ENCODE data around the gene SLC25A19. TPM values are rescaled to one million over a fixed set of nuclear protein-coding genes. Genes with fewer than 3 reads are reported as not detected.
"Not testable (repeated sequence)": the region's sequence is repeated elsewhere in the genome, so short reads cannot be mapped to it uniquely, and the experiment has no call there.

The SLC25A19 gene
- total and polyA plus RNA-seq, 2 donors (not counting 1 experiment from before 2014, with no cell fraction given) = 36.8 to 46.4 TPM

- peaks cover 61% of the 10 kb centered on the region for H3K79me2 ChIP-seq (ENCODE audit: control insufficient read depth, insufficient read depth, low read length)
- H3K4me1 Mint-ChIP-seq = peaks cover 26% of the 10 kb centered on the region
- no peak overlapping the region for H3K27ac ChIP-seq (ENCODE audit: low read length in 2 of 2)
- no peaks in the 10 kb centered on the region for H4K20me1 ChIP-seq (ENCODE audit: control insufficient read depth, insufficient read depth, low read length, poor library complexity, severe bottlenecking)
- H3K27me3 ChIP-seq (replicated peaks in 1 of 4; ENCODE audit: control extremely low read depth in 1 of 4, control insufficient read depth in 3 of 4, insufficient read depth in 4 of 4, low read length in 3 of 4) = no peaks in the 10 kb centered on the region
- no peaks in the 10 kb centered on the region for H3K9me3 Mint-ChIP-seq (ENCODE audit: insufficient read depth)
- no peak overlapping the region for H2AFZ ChIP-seq (ENCODE audit: insufficient read depth, low read depth, low read length, poor library complexity, severe bottlenecking)
- H3K36me3 ChIP-seq (replicated peaks in 1 of 2; ENCODE audit: control extremely low read depth in 1 of 2, control insufficient read depth in 1 of 2, extremely low read depth in 1 of 2, insufficient read depth in 2 of 2, low read length in 1 of 2) = peaks cover 1 to 42% of the 10 kb centered on the region in 2 experiments
- H3K4me3 Mint-ChIP-seq = no peak overlapping the region
- ATAC-seq (ENCODE audit: low read depth) (no peak), DNase-seq (no peak)
- no peak overlapping the region for H3K4me3 ChIP-seq (ENCODE audit: control extremely low read depth in 1 of 5, extremely low read depth in 1 of 5, insufficient read depth in 1 of 5, low read depth in 2 of 5, low read length in 4 of 5)
- peaks cover 6 to 17% of the 10 kb centered on the region in 2 donors for H3K4me1 ChIP-seq (ENCODE audit: control insufficient read depth in 2 of 2, insufficient read depth in 2 of 2, low read length in 2 of 2)
- H3K4me2 ChIP-seq (replicated peaks; ENCODE audit: low read depth, low read length, poor library complexity, severe bottlenecking) = no peak overlapping the region
- H3K27ac Mint-ChIP-seq = no peak overlapping the region
- intact Hi-C loops (cut with micrococcal nuclease) = no loop called here
- no peak overlapping the region for H3K9ac ChIP-seq (ENCODE audit: low read length)
- ChIA-PET POLR2A (interaction anchor here (0.7 to 1.3 kb wide), 2 partner anchors 13 to 120 kb away, joined by 4 to 5 read pairs; partner anchors contain the start of gene GRB2), CTCF (interaction anchor here (0.9 to 1.8 kb wide), 3 partner anchors 84 to 324 kb away, joined by 3 to 4 read pairs (median 3); no protein-coding TSS in a partner anchor)
- 89% methylated on average over 6 of the region's 6 CpGs for WGBS (ENCODE audit: insufficient coverage)
- H3K9me3 ChIP-seq (ENCODE audit: control extremely low read depth in 1 of 3, control insufficient read depth in 2 of 3, insufficient read depth in 1 of 3, low read length in 2 of 3) = no peaks in the 10 kb centered on the region
- H3K27me3 Mint-ChIP-seq = no peaks in the 10 kb centered on the region
- TF ChIP-seq EZH2 (IDR thresholded peaks at IDR 0.05; ENCODE audit: borderline replicate concordance, insufficient read depth, low read depth, low read length, poor library complexity, severe bottlenecking) = no peak
- TF ChIP-seq CTCF (IDR thresholded peaks at IDR 0.05) = no peak
These were observed 4.1 kb downstream of the SLC25A19 start for GRCh38 chr17:75285123-75285522.

DNA sequence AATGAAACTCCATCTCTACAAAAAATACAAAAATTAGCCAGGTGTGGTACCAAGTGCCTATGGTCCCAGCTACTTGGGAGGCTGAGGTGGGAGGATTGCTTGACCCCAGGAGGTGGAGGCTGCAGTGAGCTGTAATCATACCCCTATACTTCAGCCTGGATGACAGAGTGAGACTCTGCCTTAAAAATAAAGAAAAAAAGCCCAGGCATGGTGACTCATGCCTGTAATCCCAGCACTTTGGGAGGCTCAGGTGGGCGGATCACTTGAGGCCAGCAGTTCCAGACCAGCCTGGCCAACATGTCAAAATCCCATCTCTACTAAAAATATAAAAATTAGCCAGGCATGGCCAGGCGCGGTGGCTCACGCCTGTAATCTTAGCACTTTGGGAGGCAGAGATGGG is 9.0 kb downstream of the SLC25A19 start:
- H3K4me2 ChIP-seq (replicated peaks; ENCODE audit: low read depth, low read length, poor library complexity, severe bottlenecking); H4K20me1 ChIP-seq (ENCODE audit: control insufficient read depth, insufficient read depth, low read length, poor library complexity, severe bottlenecking); CTCF ChIA-PET; H3K27me3 Mint-ChIP-seq; H3K9ac ChIP-seq (ENCODE audit: low read length); intact Hi-C loops (cut with micrococcal nuclease); H3K4me1 ChIP-seq (ENCODE audit: control insufficient read depth in 2 of 2, insufficient read depth in 2 of 2, low read length in 2 of 2); ATAC-seq (ENCODE audit: low read depth); H3K4me3 Mint-ChIP-seq; H2AFZ ChIP-seq (ENCODE audit: insufficient read depth, low read depth, low read length, poor library complexity, severe bottlenecking); H3K27me3 ChIP-seq (replicated peaks in 1 of 4; ENCODE audit: control extremely low read depth in 1 of 4, control insufficient read depth in 3 of 4, insufficient read depth in 4 of 4, low read length in 3 of 4); H3K9me3 Mint-ChIP-seq (ENCODE audit: insufficient read depth); H3K9me3 ChIP-seq (ENCODE audit: control extremely low read depth in 1 of 3, control insufficient read depth in 2 of 3, insufficient read depth in 1 of 3, low read length in 2 of 3); DNase-seq; H3K27ac Mint-ChIP-seq; H3K4me1 Mint-ChIP-seq; H3K4me3 ChIP-seq (ENCODE audit: control extremely low read depth in 1 of 5, extremely low read depth in 1 of 5, insufficient read depth in 1 of 5, low read depth in 2 of 5, low read length in 4 of 5); H3K27ac ChIP-seq (ENCODE audit: low read length in 2 of 2): not testable (repeated sequence)
- Histone ChIP-seq H3K79me2 (ENCODE audit: control insufficient read depth, insufficient read depth, low read length) (peaks cover 52% of the 10 kb centered on the region), H3K36me3 (replicated peaks in 1 of 2; ENCODE audit: control extremely low read depth in 1 of 2, control insufficient read depth in 1 of 2, extremely low read depth in 1 of 2, insufficient read depth in 2 of 2, low read length in 1 of 2) (peaks cover 0 to 44% of the 10 kb centered on the region in 2 experiments)
- POLR2A ChIA-PET = interaction anchor here (0.6 kb wide), 1 partner anchor 1438 kb away, joined by 4 read pairs; no protein-coding TSS in a partner anchor
- WGBS (ENCODE audit: insufficient coverage) = no CpG with 5 or more reads among the region's 4 CpGs

Data from B cell (primary cell).